Fibroblast of skin of right quadriceps (primary cell): ENCODE measurements around the gene NFXL1.
A peak's percentile ranks its signal among the peaks of the same experiment; 100 is the strongest.

Experiments used
- DNase-seq: peaks from one replicate; pipeline ENCODE4 v3.0.0-alpha.2; 2013

The NFXL1 gene

DNA sequence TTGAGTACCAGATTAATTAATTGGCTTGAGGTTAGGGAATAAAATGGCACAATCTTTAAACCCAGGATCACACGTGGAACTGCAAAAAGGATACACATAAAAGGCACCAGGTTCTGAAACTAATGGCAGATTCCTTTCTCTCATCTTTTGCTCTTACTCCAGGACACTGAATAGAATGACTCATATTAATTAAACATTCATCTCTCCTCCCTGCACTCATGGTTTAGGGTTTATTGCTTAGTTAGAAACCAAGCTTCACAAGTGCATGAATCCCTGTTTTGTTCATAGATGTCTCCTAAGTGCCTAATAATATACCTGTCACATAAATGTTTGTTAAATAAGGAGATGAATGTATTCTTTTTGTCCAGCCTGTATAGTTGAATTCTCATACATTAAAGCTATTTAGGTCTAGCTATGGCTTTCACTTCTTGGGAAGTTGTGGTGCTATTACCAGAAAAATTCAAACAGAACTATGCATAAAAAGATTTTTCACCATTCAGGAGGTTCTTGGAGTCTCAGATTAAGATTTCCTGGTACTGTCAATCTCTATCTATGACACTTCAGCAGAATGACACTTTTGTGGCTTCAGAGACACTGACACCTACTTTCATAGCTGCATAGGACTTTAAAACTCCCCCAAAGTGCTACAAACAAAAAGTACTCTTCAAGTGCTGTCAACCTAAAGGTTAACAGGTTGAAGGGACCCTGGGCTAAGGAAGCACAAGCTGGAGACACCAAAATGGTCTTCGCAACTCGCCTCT is 83.9 kb downstream of the NFXL1 start:
- peak; percentile 9 for DNase-seq

DNA sequence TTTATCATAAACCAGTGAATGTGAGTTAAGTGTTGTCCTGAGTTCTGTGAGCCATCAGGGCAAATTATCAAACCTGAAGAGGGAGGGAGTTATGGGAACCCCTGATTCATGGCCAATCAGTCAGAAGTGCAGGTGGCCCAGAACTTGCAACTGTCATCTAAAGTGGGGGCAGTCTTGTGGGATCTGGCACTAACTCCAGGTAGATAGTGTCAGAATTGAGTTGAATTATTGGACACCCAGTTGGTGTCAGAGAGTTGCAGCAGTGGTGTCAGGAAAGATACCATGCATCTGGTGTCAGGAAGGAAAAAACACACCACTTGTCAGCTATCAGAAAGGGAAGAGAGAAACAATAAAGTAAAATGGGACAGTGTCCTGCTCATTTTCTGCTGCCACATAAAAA is 84.9 kb downstream of the NFXL1 start:
- DNase-seq: no peak

GRCh38 chr4:47827343-47828047 is 86.9 kb downstream of the NFXL1 start:
- no peak for DNase-seq

- DNase-seq: no peak
Observed at GRCh38 chr4:47824840-47825239, 89.5 kb downstream of the NFXL1 start.

GRCh38 chr4:47819178-47819577 is 95.2 kb downstream of the NFXL1 start:
- DNase-seq: no peak

DNA sequence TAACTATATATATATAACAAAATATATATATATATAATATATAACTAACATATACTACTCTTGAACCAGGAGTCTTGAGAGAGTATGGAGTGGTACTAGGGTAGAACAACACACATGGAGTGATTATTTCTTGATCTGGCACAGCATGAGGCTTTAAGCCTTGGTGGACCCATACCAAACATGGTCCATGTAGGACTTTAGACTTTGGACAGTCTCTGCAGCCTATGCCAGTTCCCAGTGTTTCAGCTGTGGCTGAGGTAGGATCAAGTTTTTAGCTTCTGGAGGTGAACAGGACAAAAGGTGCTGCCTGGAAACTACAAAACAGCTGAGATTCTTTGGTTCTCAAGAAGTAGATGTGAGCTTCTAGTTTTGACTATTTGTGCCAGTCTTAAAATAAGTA is 97.1 kb downstream of the NFXL1 start:
- DNase-seq: no peak

DNA sequence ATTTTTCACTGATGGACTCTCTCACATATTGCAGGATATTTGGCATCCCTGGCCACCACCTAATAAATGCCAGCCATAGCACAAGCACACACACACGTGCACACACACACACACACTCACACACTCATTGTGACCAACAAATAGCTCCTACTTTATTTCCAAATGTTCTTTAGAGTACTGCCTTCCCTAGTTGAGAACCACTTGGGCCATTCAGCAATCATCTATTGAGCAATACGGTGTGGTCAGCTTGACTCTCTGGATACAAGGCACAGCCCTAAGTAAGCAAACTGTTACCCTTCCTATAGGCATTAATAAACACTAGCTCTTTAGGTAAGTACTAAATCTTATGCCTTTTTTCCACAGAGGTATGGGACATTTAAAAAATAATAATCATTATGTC is 97.6 kb downstream of the NFXL1 start:
- no peak for DNase-seq

- peak; percentile 76 for DNase-seq
Observed at GRCh38 chr4:47814618-47815295, 99.6 kb downstream of the NFXL1 start.

- DNase-seq: no peak
Observed at GRCh38 chr4:47809654-47810203, 104.7 kb downstream of the NFXL1 start.

DNA sequence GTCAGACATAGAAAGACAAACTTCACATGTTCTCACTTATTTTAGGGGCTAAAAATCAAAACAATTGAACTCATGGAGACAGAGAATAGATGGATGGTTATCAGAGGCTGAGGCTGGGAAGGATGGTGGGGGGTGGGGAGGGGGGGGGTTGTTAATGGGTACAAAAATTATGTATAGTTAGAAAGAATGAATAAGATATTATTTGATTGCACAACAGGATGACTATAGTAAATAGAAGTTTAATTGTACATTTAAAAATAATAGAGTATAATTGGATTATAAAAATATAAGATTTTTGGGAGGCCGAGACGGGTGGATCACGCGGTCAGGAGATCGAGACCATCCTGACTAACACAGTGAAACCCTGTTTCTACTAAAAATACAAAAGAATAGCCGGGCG is 109.8 kb downstream of the NFXL1 start:
- DNase-seq: no peak

GRCh38 chr4:47801481-47802002 is 112.8 kb downstream of the NFXL1 start:
- DNase-seq: no peak

DNA sequence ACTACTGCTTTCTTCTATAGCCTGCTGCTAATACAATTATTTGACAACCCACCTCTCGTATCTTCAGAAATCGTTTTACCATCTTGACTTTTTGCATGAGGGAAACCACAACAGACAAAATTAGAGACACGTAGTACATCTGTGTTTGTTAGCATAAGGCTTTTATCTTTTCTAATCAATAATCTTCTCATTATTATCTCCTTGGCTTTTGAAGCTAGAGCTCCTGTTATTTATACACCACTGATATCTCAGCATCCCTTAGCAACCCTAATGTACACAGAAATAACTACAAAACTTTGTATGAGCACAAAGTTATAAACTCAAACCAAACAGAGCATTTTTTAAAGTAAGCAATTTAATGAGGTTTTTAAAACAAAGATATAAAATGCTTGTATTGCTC is 116.2 kb downstream of the NFXL1 start:
- DNase-seq: no peak
